Astrocyte of the cerebellum (primary cell): Measurements from ENCODE around the gene GBP4.
"Not testable (repeated sequence)": the region's sequence is repeated elsewhere in the genome, so short reads cannot be mapped to it uniquely, and the experiment has no call there.

Source experiments
- DNase-seq: peaks from one replicate; pipeline ENCODE4 v3.0.0-alpha.2; 2011; ENCODE audit warnings: low read depth
- H3K4me3 ChIP-seq: 2 replicates; pipeline ENCODE4 v1.5.1; 2011; ENCODE audit warnings: mild to moderate bottlenecking, low read depth, low read length, moderate library complexity
- CTCF ChIP-seq: IDR thresholded peaks from 2 replicates; pipeline ENCODE4 v1.5.1; 2012; ENCODE audit warnings: low read length, low read depth, moderate library complexity, mild to moderate bottlenecking; ENCODE audit errors: missing control alignments
- in situ Hi-C: cut with HindIII; loops from 2 replicates; pipeline ENCODE4 v1.10.0; 2017; ENCODE audit warnings: low sequenced_read_pairs

Gene GBP4, protein sequence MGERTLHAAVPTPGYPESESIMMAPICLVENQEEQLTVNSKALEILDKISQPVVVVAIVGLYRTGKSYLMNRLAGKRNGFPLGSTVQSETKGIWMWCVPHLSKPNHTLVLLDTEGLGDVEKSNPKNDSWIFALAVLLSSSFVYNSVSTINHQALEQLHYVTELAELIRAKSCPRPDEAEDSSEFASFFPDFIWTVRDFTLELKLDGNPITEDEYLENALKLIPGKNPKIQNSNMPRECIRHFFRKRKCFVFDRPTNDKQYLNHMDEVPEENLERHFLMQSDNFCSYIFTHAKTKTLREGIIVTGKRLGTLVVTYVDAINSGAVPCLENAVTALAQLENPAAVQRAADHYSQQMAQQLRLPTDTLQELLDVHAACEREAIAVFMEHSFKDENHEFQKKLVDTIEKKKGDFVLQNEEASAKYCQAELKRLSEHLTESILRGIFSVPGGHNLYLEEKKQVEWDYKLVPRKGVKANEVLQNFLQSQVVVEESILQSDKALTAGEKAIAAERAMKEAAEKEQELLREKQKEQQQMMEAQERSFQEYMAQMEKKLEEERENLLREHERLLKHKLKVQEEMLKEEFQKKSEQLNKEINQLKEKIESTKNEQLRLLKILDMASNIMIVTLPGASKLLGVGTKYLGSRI

GRCh38 chr1:89198491-89199072, at the start of gene GBP4:
Gene GBP4, minus strand, starts transcription at chr1:89198942. Its CDS starts 108 bp downstream, at chr1:89198834.
- no peak for TF ChIP-seq CTCF
- in situ Hi-C loops: no loop called here

DNA sequence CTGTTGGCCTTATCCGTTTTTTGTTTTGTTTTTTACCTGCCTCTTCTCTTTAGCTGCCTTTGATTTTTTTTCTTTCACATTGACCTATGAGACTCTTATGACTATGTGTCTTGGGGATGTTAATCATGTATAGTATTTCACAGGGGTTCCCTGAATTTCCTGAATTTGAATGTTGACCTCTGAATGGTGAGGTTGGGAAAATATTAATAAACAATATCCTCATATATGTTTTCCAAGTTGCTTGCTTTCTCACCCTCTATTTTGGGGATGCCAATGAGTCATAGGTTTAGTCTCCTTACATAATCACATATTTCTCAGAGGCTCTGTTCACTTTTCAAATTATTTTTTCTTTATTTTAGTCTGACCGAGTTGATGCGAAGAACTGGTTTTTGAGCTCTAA, 44.3 kb upstream of the GBP4 start:
- in situ Hi-C loops: no loop called here
- DNase-seq: no peak

More at GRCh38 chr1:89198491-89199072, at the start of gene GBP4:
- peak within 1 kb of the TSS; percentile 13 for H3K4me3 ChIP-seq
- DNase-seq: no peak

DNA sequence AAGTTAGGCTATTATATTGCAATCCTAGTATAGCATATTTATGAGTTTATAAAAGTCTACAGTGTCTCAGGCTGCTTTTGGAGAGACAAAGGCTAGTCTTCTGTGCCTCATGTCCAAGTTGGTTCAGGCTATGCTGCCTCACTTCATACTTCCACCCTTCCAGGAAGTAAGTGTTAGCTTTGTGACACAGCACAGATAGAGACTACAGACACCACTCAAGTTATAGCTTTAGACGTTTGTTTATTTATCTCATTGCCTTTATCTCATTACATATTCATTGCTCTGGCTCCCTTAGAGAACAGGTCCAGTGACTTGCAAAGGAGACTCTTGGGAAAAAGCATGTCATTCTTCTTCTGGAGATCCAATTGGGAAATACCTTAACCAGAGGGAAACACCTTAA, 22.6 kb upstream of the GBP4 start:
- in situ Hi-C loops: no loop called here

More for the DNA sequence above, 44.3 kb upstream of the GBP4 start:
- no peak overlapping the region for H3K4me3 ChIP-seq
- no peak for TF ChIP-seq CTCF

DNA sequence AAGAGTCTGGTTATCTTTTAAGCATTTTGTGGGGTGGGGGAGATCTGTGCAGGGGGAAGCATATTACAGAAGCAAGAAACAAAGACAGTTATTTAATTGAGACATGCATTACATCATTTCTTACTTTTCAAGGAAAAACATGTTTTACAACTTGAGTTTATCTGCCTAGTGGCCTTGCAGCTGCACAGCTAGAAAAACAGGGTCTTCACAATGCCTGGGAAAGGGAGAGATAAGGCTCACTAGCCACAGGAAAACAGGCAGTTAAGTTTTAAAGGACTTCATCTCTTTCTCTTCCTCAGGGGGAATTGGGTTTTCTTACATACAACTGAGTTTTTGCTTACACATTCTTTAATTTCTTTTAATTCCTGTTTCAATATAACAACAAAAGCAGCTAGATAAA, 21.1 kb upstream of the GBP4 start:
- H3K4me3 ChIP-seq, in situ Hi-C loops, DNase-seq: not testable (repeated sequence)

More for the DNA sequence above, 22.6 kb upstream of the GBP4 start:
- no peak for TF ChIP-seq CTCF
- no peak overlapping the region for H3K4me3 ChIP-seq
- no peak for DNase-seq

DNA sequence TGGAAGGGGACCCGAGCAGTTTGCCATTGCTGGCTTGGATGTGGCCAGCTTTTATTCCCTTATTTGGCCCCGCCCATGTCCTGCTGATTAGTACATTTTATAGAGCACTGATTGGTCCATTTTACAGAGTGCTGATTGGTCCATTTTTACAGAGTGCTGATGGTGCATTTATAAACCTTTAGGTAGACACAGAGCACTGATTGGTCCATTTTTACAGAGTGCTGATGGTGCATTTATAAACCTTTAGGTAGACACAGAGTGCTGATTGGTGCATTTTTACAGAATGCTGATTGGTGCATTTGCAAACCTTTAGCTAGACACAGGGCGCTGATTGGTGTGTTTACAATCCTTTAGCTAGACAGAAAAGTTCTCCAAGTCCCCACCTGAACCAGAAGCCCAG, 20.2 kb upstream of the GBP4 start:
- H3K4me3 ChIP-seq, in situ Hi-C loops, DNase-seq: not testable (repeated sequence)

- DNase-seq: no peak
- in situ Hi-C loops: no loop called here
- no peak overlapping the region for H3K4me3 ChIP-seq
- no peak for TF ChIP-seq CTCF
These were observed 14.6 kb upstream of the GBP4 start for GRCh38 chr1:89213347-89213746.

DNA sequence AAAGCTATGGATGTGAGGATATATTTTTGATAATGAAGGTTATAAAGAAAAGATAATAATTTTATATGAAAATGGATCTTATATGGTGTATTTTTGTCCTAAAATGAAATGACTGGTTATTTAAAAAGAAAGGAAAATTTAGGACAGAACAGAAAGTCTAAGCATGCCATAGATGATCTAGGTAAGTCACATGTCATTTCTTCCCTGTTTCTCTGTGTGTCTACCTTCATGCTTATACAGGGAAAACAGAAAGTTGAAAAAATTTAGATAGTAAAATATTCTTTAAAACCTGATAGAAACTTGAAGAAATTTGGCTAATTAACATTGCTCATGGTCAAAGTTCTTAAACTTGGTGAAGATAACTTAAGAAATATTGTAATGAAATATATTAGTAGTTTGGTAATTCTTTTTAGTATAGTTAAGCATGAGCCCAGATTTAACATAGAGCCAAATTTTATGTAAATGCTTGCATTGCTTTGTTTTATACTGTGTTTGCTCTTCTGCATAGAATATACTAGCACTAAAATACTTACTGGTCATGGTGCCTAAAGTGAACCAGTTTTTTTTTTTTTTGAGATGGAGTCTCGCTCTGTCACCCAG, 12.4 kb upstream of the GBP4 start:
- no peak for DNase-seq
- no peak for TF ChIP-seq CTCF
- no peak overlapping the region for H3K4me3 ChIP-seq
- in situ Hi-C loops: no loop called here
